Umbilical cord (tissue), 2 donors: Measurements from ENCODE around the gene MEGF6. TPM values are rescaled to one million over a fixed set of nuclear protein-coding genes. Genes with fewer than 3 reads are reported as not detected.

ENCODE experiments used
- DNase-seq: peaks from one replicate; pipeline ENCODE4 v3.0.0-alpha.2; 2015; ENCODE audit warnings: low spot score
- total RNA-seq: library from RNA; depleted of rRNA; stranded (reverse); fragments of >200 nt; gene quantifications from one replicate; pipeline ENCODE4 v1.2.3, GENCODE V29; 2014; ENCODE audit warnings: low replicate concordance; ENCODE audit not compliant: insufficient read depth

The MEGF6 gene
- 45.3 TPM for total RNA-seq

DNA sequence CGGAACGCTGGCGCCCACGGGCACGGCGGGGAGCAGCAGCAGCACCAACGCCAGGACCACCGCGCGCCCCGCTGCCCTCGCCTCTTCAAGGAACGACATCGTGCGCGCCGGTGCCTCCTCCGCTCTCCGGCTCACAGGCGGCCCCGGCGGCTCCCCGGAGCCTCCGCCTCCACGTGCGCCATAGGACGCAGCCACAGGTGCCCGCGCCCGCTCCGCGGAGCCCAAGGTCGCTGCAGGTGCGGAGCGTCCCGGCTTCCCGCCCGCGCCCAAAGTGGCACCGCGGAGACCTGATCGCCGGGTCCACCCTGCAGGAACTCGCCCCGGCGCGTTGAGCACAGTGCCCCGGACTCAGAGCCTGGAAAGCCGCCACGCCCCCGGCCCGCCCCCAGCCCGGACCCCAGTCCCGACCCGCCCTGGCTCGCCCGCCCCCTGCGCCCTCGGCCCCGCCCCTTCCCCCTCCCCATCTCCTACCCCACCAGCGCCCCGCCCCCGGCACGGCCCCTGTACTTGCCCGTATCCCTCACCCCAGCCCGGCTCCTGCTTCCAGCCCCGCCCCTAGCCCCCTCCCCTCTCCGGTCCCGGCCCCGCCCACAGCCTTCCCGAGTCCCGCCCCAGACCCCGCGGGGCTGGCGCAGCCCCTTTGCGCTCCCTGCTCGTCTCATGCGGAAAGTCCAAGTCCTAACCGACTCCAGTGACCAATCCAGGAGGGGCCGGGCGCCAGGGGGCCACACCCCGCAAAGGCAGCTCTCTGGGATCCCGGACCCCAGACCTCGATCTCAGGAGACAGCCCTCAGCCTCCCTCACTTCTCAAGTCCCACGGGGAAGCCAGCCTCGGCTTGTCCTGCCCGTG, at the start of gene MEGF6:
Gene MEGF6 (minus strand): TSS at position 339 of the 850 bp plus-strand sequence. CDS start 240 bp downstream, at position 99.
- DNase-seq: peak; percentile 83

DNA sequence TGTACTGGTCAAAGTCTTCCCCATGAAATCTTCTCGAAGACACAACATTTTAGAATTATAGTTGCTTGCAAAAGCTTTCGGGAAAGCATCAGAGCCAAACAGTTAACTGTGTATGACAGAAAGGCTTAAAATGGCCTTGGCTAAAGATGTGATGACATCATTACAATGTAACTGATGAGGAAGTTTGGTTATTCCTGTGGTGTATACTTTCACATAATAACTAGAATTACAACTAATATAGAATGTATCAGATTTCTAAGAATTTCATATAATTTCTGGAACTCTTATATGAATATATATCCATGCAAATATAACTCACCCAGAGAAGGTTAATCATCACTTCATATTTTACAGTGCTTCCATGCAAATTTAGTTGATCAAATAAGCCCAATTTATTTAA, 49.4 kb upstream of the MEGF6 start:
- no peak for DNase-seq

DNA sequence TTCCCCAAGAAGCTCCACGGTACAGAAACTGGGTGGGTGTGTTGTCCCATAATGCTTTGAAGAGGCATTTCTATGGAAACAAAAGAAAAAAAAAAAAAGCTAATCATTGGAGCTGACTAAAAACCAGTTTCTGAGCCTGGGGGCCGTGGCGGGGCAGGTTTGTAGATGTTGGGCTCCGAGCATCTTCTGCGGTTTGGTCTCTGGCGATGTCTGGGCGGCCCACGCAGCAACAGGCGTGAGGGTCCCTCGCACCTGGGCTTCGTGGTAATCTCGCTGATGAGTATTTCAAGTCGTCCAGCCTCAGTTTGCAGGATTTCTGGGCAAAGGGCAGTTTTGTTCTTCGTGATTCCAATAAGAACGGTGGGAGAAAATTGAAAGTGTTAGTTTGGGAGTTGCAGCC, 47.8 kb upstream of the MEGF6 start:
- no peak for DNase-seq

DNA sequence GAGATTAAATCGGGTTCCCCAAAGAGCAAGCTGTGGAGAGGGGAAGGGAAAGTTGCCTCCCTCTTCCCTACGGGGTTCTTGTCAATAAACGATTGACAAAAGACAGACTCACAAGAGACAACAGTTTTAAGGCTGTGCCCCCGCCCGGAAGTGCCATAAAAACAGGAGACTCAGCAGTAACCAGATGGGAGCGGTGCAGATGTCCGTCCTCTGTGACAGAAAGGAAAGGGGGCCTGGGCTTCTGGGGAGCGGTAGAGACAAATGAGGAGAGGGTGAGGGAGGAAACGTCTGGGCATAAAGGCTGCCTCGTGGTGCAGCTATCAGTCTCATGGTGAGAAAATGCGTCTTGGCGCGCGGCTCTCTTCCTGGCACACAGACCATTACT, 46.9 kb upstream of the MEGF6 start:
- DNase-seq: no peak

- DNase-seq: no peak
Measured at GRCh38 chr1:3657578-3658230, 46.4 kb upstream of the MEGF6 start.

DNA sequence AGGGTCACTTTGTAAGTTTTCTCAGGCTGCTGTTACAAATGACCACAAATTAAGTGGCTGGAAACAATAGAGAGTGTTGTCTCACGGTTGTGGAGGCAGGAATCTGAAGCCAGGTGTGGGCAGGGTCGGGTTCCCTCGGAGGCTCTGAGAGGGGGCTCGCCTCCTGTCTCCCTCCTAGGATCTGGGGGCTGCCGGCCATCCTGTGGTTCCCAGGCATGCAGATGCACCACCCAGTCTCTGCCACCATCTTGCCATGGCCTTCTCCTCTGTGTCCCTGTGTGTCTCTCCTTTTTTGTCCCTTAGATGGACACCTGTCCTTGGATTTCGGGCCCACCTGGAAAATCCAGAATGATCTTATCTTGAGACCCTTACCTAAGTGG, 45.8 kb upstream of the MEGF6 start:
- DNase-seq: no peak

GRCh38 chr1:3656450-3657095, 45.3 kb upstream of the MEGF6 start:
- DNase-seq: no peak

- no peak for DNase-seq
Measured at GRCh38 chr1:3654549-3655281, 43.4 kb upstream of the MEGF6 start.

DNA sequence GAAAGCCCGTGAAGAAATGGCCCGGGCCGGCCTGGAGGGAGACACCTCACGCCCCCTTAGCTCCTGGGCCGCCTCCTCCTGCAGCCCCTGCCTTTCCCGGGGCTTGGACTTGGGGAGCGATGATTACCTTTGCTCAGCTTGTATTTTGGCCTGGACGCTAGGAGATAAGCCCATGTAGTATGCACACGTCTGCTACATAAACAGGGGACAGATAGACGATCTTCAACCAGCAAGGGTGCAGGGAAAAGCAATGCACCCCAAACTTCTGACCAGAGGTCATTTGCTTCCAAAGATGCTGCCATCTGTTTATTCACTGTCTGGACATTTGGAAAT, 41.9 kb upstream of the MEGF6 start:
- no peak for DNase-seq

GRCh38 chr1:3652548-3653285, 41.4 kb upstream of the MEGF6 start:
- no peak for DNase-seq

DNA sequence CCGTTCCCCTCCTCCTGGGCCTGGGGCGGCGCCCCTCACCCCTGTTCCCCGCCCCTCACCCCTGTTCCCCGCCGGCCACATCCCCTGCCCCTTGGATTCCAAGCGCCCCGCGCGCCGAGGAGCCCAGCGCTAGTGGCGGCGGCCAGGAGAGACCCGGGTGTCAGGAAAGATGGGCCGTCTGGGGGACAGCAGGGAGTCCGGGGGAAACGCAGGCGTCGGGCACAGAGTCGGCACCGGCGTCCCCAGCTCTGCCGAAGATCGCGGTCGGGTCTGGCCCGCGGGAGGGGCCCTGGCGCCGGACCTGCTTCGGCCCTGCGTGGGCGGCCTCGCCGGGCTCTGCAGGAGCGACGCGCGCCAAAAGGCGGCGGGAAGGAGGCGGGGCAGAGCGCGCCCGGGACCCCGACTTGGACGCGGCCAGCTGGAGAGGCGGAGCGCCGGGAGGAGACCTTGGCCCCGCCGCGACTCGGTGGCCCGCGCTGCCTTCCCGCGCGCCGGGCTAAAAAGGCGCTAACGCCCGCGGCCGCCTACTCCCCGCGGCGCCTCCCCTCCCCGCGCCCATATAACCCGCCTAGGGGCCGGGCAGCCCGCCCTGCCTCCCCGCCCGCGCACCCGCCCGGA, 40.7 kb upstream of the MEGF6 start, which contains the start of gene TP73:
Gene TP73 (plus strand): TSS at position 587 of the 618 bp plus-strand sequence. CDS start 29,850 bp downstream, outside the sequence.
- DNase-seq: no peak

- no peak for DNase-seq
Measured at GRCh38 chr1:3651026-3651929, 40.0 kb upstream of the MEGF6 start.

DNA sequence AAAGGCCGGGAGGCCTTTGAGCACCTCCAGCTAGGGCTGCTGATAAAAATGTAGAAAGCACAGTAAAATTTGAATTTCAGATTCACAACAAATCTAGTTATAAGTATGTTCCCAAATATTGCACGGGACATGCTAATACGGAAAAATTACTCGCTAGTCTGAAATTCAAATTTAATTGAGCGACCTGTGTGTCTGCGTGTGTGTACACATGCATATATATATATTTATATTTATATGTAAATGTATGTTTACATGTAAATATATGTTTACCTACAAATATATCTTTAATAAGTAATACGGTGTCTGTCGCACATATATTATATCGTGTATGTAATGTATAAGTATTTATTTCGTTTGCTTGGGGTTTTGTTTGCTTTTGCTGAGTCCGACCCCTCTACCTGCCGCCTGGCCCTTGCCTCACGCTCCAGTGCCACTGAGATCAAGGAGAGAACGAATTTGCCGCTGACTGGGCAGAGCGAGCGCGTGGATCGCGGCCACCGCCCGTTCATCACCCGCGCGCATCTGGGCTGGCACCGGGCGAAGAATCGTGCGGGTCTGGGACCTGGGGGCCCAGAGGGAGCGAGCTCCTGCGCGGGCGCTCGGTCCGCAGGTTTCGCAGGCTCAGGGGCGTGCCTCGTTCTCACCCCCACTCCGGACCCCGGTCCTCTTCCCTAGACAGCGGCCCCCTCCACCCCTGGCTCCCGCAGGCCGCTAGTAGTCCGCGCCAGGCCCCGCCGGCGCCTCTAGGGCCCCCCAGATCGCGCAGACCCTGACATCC, 39.1 kb upstream of the MEGF6 start:
- no peak for DNase-seq

- peak; percentile 94 for DNase-seq
Measured at GRCh38 chr1:3649342-3650247, 38.3 kb upstream of the MEGF6 start, which contains the start of gene WRAP73. TSS of gene WRAP73 (minus strand) at chr1:3650103. CDS start at chr1:3649999, 104 bp downstream.

GRCh38 chr1:3646596-3646995, 35.3 kb upstream of the MEGF6 start:
- no peak for DNase-seq

DNA sequence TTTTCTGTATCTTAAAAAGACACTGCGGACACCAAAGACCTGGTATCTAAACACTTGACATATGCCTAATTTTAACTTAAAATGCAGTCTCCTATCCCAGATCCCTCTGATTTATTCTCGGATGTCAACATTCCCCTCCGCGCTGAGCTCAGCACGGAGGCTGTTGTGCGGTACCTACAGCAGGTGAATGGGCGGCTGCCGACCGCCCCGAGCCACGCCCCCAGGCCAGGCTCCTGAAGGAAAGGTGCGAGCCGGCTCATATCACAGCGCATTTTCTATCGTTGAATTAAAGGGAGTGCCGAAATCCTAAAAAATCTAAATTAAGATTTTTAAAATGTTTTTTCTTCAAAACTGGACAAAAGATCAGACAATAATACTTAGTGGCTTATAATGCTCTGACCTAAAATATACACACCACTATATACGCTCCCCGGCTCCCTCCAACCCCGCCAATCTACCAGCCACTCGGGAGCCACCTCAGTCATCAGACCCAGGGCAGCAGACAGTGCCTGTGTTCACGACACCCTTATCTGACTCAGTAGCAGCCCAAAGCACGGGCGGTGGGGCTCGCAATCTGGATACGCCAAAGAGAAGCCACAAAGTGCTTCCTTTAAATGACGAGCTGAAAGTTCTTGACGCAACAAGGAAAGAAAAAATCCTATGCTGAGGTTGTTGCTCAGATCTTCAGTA, 34.5 kb upstream of the MEGF6 start:
- DNase-seq: no peak

DNA sequence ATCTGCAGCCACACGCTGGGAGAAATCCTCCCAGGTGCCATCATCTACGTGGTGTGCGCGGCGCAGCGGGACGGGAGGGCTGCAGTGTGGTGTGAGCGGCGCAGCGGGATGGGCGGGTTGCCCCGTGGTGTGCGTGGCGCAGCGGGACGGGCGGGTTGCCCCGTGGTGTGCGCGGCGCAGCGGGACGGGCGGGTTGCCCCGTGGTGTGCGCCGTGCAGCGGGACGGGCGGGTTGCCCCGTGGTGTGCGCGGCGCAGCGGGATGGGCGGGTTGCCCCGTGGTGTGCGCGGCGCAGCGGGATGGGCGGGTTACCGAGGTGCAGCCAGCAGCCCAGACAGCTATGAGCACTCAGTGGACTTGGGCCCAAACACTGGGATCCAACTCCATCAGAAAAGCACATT, 33.9 kb upstream of the MEGF6 start:
- DNase-seq: no peak
